Activated B cell treated with CpG ODN at 0.5 μM for 24 hours (primary cell): ENCODE measurements around the gene MUC5B. TPM values are rescaled to one million over a fixed set of nuclear protein-coding genes. Genes with fewer than 3 reads are reported as not detected.
A peak's percentile ranks its signal among the peaks of the same experiment; 100 is the strongest.

Experiments used
- ATAC-seq: fragments of 200-7000 bp; cut with Tn5 transposase; one replicate; pipeline ENCODE4 v1.10.0; 2021; ENCODE audit warnings: low read depth, mild to moderate bottlenecking, moderate library complexity
- CTCF ChIA-PET: fragments of 350-600 bp; sonication (Branson Sonifier 250); formaldehyde crosslinking; loops from one replicate; lab custom pipeline; 2021; ENCODE audit warnings: antibody characterized with exemption; lab: Charles Lee
- POLR2A ChIA-PET: fragments of 350-600 bp; sonication (Branson Sonifier 250); formaldehyde crosslinking; loops from one replicate; lab custom pipeline; 2021; ENCODE audit warnings: antibody characterized with exemption; lab: Charles Lee
- DNase-seq: peaks from one replicate; pipeline ENCODE4 v3.0.0; 2022
- H3K27ac Mint-ChIP-seq: one replicate; pipeline ENCODE4 v1.8.0; 2020; ENCODE audit warnings: mixed read lengths
- H3K27me3 Mint-ChIP-seq: one replicate; pipeline ENCODE4 v1.8.0; 2021; ENCODE audit warnings: mixed read lengths
- H3K36me3 Mint-ChIP-seq: one replicate; pipeline ENCODE4 v1.8.0; 2021; ENCODE audit warnings: low read depth, mixed read lengths
- H3K4me1 Mint-ChIP-seq: one replicate; pipeline ENCODE4 v1.8.0; 2021; ENCODE audit warnings: mixed read lengths
- H3K4me3 Mint-ChIP-seq: one replicate; pipeline ENCODE4 v1.8.0; 2020; ENCODE audit warnings: mild to moderate bottlenecking, mixed read lengths
- H3K9me3 Mint-ChIP-seq: one replicate; pipeline ENCODE4 v1.8.0; 2020; ENCODE audit warnings: mixed read lengths
- intact Hi-C: fragments of 100-400 bp; cut with micrococcal nuclease; formaldehyde crosslinking; loops from one replicate; pipeline ENCODE4 v1.15.1; 2024
- total RNA-seq: library from RNA; stranded (reverse); gene quantifications from 2 replicates; pipeline ENCODE4 v1.2.3, GENCODE V29; 2022
- TF ChIP-seq, protein P1 (sequence below): fragments of 200-600 bp; IDR thresholded peaks from one replicate; pipeline ENCODE4 v1.8.0; 2022; ENCODE audit warnings: antibody characterized with exemption, mild to moderate bottlenecking

MUC5B gene
- total RNA-seq, 1 donor from 2014 or later, result not detected

GRCh38 chr11:1293619-1294015 lies 70.8 kb downstream of the MUC5B start:
- no peaks in the 10 kb centered on the region for H3K4me1 Mint-ChIP-seq
- CTCF ChIA-PET, result interaction anchor here (1.4 to 1.5 kb wide), 3 partner anchors 18 to 281 kb away, joined by 4 to 12 read pairs (median 8); no protein-coding TSS in a partner anchor
- TF ChIP-seq, protein P1, sequence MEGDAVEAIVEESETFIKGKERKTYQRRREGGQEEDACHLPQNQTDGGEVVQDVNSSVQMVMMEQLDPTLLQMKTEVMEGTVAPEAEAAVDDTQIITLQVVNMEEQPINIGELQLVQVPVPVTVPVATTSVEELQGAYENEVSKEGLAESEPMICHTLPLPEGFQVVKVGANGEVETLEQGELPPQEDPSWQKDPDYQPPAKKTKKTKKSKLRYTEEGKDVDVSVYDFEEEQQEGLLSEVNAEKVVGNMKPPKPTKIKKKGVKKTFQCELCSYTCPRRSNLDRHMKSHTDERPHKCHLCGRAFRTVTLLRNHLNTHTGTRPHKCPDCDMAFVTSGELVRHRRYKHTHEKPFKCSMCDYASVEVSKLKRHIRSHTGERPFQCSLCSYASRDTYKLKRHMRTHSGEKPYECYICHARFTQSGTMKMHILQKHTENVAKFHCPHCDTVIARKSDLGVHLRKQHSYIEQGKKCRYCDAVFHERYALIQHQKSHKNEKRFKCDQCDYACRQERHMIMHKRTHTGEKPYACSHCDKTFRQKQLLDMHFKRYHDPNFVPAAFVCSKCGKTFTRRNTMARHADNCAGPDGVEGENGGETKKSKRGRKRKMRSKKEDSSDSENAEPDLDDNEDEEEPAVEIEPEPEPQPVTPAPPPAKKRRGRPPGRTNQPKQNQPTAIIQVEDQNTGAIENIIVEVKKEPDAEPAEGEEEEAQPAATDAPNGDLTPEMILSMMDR, result no peak
- peak; percentile 57 for ATAC-seq
- no peak overlapping the region for H3K4me3 Mint-ChIP-seq
- peaks cover 56% of the 10 kb centered on the region for H3K36me3 Mint-ChIP-seq
- no peak for DNase-seq
- intact Hi-C loops, result no loop called here
- no peaks in the 10 kb centered on the region for H3K9me3 Mint-ChIP-seq
- POLR2A ChIA-PET, result interaction anchor here (0.6 to 0.8 kb wide), 2 partner anchors 16 to 91 kb away, joined by 3 read pairs; partner anchors contain the start of gene TOLLIP
- H3K27ac Mint-ChIP-seq, result no peak overlapping the region
- H3K27me3 Mint-ChIP-seq, result no peaks in the 10 kb centered on the region

GRCh38 chr11:1295086-1295485 lies 72.2 kb downstream of the MUC5B start:
- H3K4me3 Mint-ChIP-seq, result no peak overlapping the region
- ATAC-seq (no peak), DNase-seq (no peak)
- TF ChIP-seq, protein P1, result no peak
- POLR2A ChIA-PET, result no interaction called here
- H3K27ac Mint-ChIP-seq, result no peak overlapping the region
- H3K27me3 Mint-ChIP-seq, result no peaks in the 10 kb centered on the region
- peaks cover 50% of the 10 kb centered on the region for H3K36me3 Mint-ChIP-seq
- CTCF ChIA-PET, result no interaction called here
- no peaks in the 10 kb centered on the region for H3K4me1 Mint-ChIP-seq
- no peaks in the 10 kb centered on the region for H3K9me3 Mint-ChIP-seq
- intact Hi-C loops, result no loop called here

DNA sequence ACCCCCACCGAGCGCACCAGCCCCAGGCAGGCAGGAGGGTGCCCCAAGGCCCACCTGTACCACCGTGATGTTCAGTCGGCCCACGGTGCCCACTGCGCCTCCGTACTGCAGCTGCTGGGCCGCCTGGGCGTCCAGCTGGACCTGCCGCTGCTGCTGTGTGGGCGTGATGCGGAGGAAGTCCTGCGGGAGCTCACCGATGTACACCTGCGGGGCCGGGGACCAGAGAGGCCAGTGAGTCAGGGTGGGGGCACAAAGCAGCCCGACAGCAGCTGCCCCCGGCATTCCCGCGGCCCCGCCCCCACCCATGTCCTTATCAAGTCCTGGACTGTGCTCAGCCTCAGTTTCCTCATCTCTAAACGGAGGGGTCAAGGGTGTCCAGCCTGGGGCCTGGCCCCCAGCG lies 72.7 kb downstream of the MUC5B start:
- intact Hi-C loops, result no loop called here
- no peaks in the 10 kb centered on the region for H3K4me1 Mint-ChIP-seq
- ChIA-PET CTCF (no interaction called here), POLR2A (no interaction called here)
- DNase-seq, result no peak
- H3K27ac Mint-ChIP-seq, result no peak overlapping the region
- no peaks in the 10 kb centered on the region for H3K9me3 Mint-ChIP-seq
- TF ChIP-seq, protein P1, result no peak
- no peak overlapping the region for H3K4me3 Mint-ChIP-seq
- no peak for ATAC-seq
- no peaks in the 10 kb centered on the region for H3K27me3 Mint-ChIP-seq
- peaks cover 51% of the 10 kb centered on the region for H3K36me3 Mint-ChIP-seq

- H3K4me3 Mint-ChIP-seq, result no peak overlapping the region
- TF ChIP-seq, protein P1, result no peak
- ChIA-PET POLR2A (no interaction called here), CTCF (no interaction called here)
- H3K27me3 Mint-ChIP-seq, result no peaks in the 10 kb centered on the region
- no peaks in the 10 kb centered on the region for H3K4me1 Mint-ChIP-seq
- peaks cover 48% of the 10 kb centered on the region for H3K36me3 Mint-ChIP-seq
- H3K9me3 Mint-ChIP-seq, result no peaks in the 10 kb centered on the region
- ATAC-seq (no peak), DNase-seq (peak; percentile 4)
- intact Hi-C loops, result no loop called here
- H3K27ac Mint-ChIP-seq, result no peak overlapping the region
Observed at GRCh38 chr11:1296287-1296686, 73.4 kb downstream of the MUC5B start.

GRCh38 chr11:1297011-1297575 lies 74.2 kb downstream of the MUC5B start:
- no peaks in the 10 kb centered on the region for H3K9me3 Mint-ChIP-seq
- no peak overlapping the region for H3K4me3 Mint-ChIP-seq
- ATAC-seq, result no peak
- H3K27me3 Mint-ChIP-seq, result no peaks in the 10 kb centered on the region
- ChIA-PET CTCF (no interaction called here), POLR2A (no interaction called here)
- H3K36me3 Mint-ChIP-seq, result peaks cover 44% of the 10 kb centered on the region
- H3K4me1 Mint-ChIP-seq, result no peaks in the 10 kb centered on the region
- no peak overlapping the region for H3K27ac Mint-ChIP-seq
- intact Hi-C loops, result no loop called here
- peak; percentile 6 for DNase-seq
- TF ChIP-seq, protein P1, result no peak
